ENCODE data around the gene HMX3.
A peak's percentile ranks its signal among the peaks of the same experiment; 100 is the strongest.
"Not testable (repeated sequence)": the region's sequence is repeated elsewhere in the genome, so short reads cannot be mapped to it uniquely, and the experiment has no call there.

The HMX3 gene

GRCh38 chr10:123149162-123149567 lies 13.4 kb downstream of the HMX3 start:
- no peak for DNase-seq

- DNase-seq, result no peak
Observed at GRCh38 chr10:123149568-123150270, 13.9 kb downstream of the HMX3 start.

- DNase-seq, result no peak
Observed at GRCh38 chr10:123150271-123150985, 14.7 kb downstream of the HMX3 start.

- no peak for DNase-seq
Observed at GRCh38 chr10:123150986-123151736, 15.4 kb downstream of the HMX3 start.

- DNase-seq, result no peak
Observed at GRCh38 chr10:123151737-123152135, 16.0 kb downstream of the HMX3 start.

GRCh38 chr10:123153486-123154091 lies 17.8 kb downstream of the HMX3 start:
- DNase-seq, result no peak

GRCh38 chr10:123154092-123154710 lies 18.4 kb downstream of the HMX3 start, which contains the start of gene BUB3:
Gene BUB3, plus strand, starts transcription at chr10:123154402. Its CDS starts 516 bp downstream, at chr10:123154918.
- peak; percentile 96 for DNase-seq

GRCh38 chr10:123154711-123155505 lies 19.1 kb downstream of the HMX3 start:
- DNase-seq, result no peak

GRCh38 chr10:123156078-123156477 lies 20.3 kb downstream of the HMX3 start:
- DNase-seq, result no peak

GRCh38 chr10:123157210-123157609 lies 21.4 kb downstream of the HMX3 start:
- no peak for DNase-seq

- no peak for DNase-seq
Observed at GRCh38 chr10:123158682-123159081, 22.9 kb downstream of the HMX3 start.

GRCh38 chr10:123160311-123160980 lies 24.7 kb downstream of the HMX3 start:
- no peak for DNase-seq

- no peak for DNase-seq
Observed at GRCh38 chr10:123164319-123164718, 28.5 kb downstream of the HMX3 start.

GRCh38 chr10:123165445-123166072 lies 29.8 kb downstream of the HMX3 start:
- DNase-seq, result no peak

GRCh38 chr10:123166618-123167017 lies 30.8 kb downstream of the HMX3 start:
- DNase-seq, result no peak

- no peak for DNase-seq
Observed at GRCh38 chr10:123170961-123171360, 35.2 kb downstream of the HMX3 start.

- DNase-seq, result not testable (repeated sequence)
Observed at GRCh38 chr10:123171616-123172015, 35.8 kb downstream of the HMX3 start.

- no peak for DNase-seq
Observed at GRCh38 chr10:123175389-123176387, 39.9 kb downstream of the HMX3 start.

GRCh38 chr10:123178390-123178789 lies 42.6 kb downstream of the HMX3 start:
- DNase-seq, result not testable (repeated sequence)

All from NCI-H2227 treated with DMSO at 0.1 percent for 48 hours (cell line).